IMR-90 (cell line): ENCODE results near the gene KCNMA1. TPM values are rescaled to one million over a fixed set of nuclear protein-coding genes. Genes with fewer than 3 reads are reported as not detected.

Source experiments
- ATAC-seq: fragments of 200-7000 bp; cut with Tn5 transposase; 2 replicates; pipeline ENCODE4 v1.9.1; 2020; ENCODE audit warnings: low read depth, mild to moderate bottlenecking, moderate library complexity
- BruUV-seq: library from RNA; stranded (reverse); fragments of 400-500 nt; replicated peaks from 2 replicates; lab custom pipeline; 2021; lab: Mats Ljungman, UMichigan
- CTCF ChIA-PET: fragments of 300-600 bp; formaldehyde crosslinking; extraction: SDS; loops from one replicate; lab custom pipeline; 2021; ENCODE audit warnings: antibody characterized with exemption; lab: Yijun Ruan, JAX
- POLR2A ChIA-PET: fragments of 300-600 bp; sonication (Branson Sonifier 250); formaldehyde crosslinking; loops from one replicate; lab custom pipeline; 2022; ENCODE audit warnings: antibody characterized with exemption; ENCODE audit not compliant: unreplicated experiment; lab: Charles Lee
- DNase-seq: peaks from one replicate; pipeline ENCODE4 v3.0.0; 2013
- H2AFZ ChIP-seq: replicated peaks from 2 replicates; pipeline ENCODE3; 2013; ENCODE audit warnings: low read length, mild to moderate bottlenecking; ENCODE audit not compliant: poor library complexity
- H2AK5ac ChIP-seq: 2 replicates; pipeline ENCODE4 v1.6.1; 2013; ENCODE audit warnings: low read depth, low read length, inconsistent platforms
- H2AK9ac ChIP-seq: replicated peaks from 2 replicates; pipeline ENCODE3; 2013; ENCODE audit warnings: mild to moderate bottlenecking, low read depth, low read length, moderate library complexity; ENCODE audit not compliant: poor library complexity
- H2BK120ac ChIP-seq: 2 replicates; pipeline ENCODE4 v1.6.1; 2013; ENCODE audit warnings: low read depth, low read length, inconsistent platforms
- H2BK15ac ChIP-seq: 3 replicates; pipeline ENCODE4 v1.6.1; 2013; ENCODE audit warnings: low read depth, low read length, inconsistent platforms
- H2BK20ac ChIP-seq: 2 replicates; pipeline ENCODE4 v1.6.1; 2013; ENCODE audit warnings: low read depth, mild to moderate bottlenecking, inconsistent platforms, low read length, moderate library complexity
- H2BK5ac ChIP-seq: 2 replicates; pipeline ENCODE4 v1.6.1; 2013; ENCODE audit warnings: mild to moderate bottlenecking, low read depth, low read length, inconsistent platforms; ENCODE audit not compliant: poor library complexity, severe bottlenecking
- H3K14ac ChIP-seq: replicated peaks from 2 replicates; pipeline ENCODE4 v1.6.1; 2013; ENCODE audit warnings: low read depth, low read length, inconsistent platforms
- H3K18ac ChIP-seq: 2 replicates; pipeline ENCODE4 v1.6.1; 2013; ENCODE audit warnings: low read depth, low read length, control low read depth
- H3K23ac ChIP-seq: 2 replicates; pipeline ENCODE4 v1.6.1; 2013; ENCODE audit warnings: low read depth, low read length, inconsistent platforms
- H3K27ac ChIP-seq: 2 replicates; pipeline ENCODE4 v1.5.1; 2013; ENCODE audit warnings: mild to moderate bottlenecking, control low read depth, low read length; ENCODE audit not compliant: insufficient read depth
- H3K27me3 ChIP-seq: 2 replicates; pipeline ENCODE4 v1.6.1; 2013; ENCODE audit warnings: low read length; ENCODE audit not compliant: control insufficient read depth, insufficient read depth
- H3K36me3 ChIP-seq: 2 replicates; pipeline ENCODE4 v1.6.1; 2013; ENCODE audit warnings: low read length, mixed read lengths; ENCODE audit not compliant: control insufficient read depth, insufficient read depth
- H3K4ac ChIP-seq: 2 replicates; pipeline ENCODE4 v1.6.1; 2013; ENCODE audit warnings: low read depth, low read length, inconsistent platforms
- H3K4me1 ChIP-seq: 2 replicates; pipeline ENCODE4 v1.6.1; 2013; ENCODE audit warnings: low read length, mixed read lengths; ENCODE audit not compliant: control insufficient read depth, insufficient read depth
- H3K4me2 ChIP-seq: 2 replicates; pipeline ENCODE4 v1.6.1; 2013; ENCODE audit warnings: low read depth, mild to moderate bottlenecking, control low read depth, low read length, moderate library complexity
- H3K4me3 ChIP-seq: 2 replicates; pipeline ENCODE4 v1.5.1; 2013; ENCODE audit warnings: low read depth, mild to moderate bottlenecking, control low read depth, low read length, moderate library complexity; ENCODE audit not compliant: insufficient read depth
- H3K56ac ChIP-seq: 2 replicates; pipeline ENCODE4 v1.6.1; 2013; ENCODE audit warnings: low read length, inconsistent platforms; ENCODE audit not compliant: insufficient read depth; ENCODE audit errors: extremely low read depth
- H3K79me1 ChIP-seq, 2 experiments: 2 replicates each; pipeline ENCODE4 v1.6.1; 2013; ENCODE audit warnings: low read length in 2 of 2, inconsistent platforms in 1 of 2, low read depth in 1 of 2
- H3K9ac ChIP-seq: 2 replicates; pipeline ENCODE4 v1.6.1; 2013; ENCODE audit warnings: low read depth, low read length, control low read depth
- H3K9me1 ChIP-seq: 2 replicates; pipeline ENCODE4 v1.6.1; 2013; ENCODE audit warnings: low read length, inconsistent platforms; ENCODE audit not compliant: insufficient read depth
- H3K9me3 ChIP-seq: 2 replicates; pipeline ENCODE4 v1.6.1; 2013; ENCODE audit warnings: low read length; ENCODE audit not compliant: control insufficient read depth, insufficient read depth
- H4K20me1 ChIP-seq: 2 replicates; pipeline ENCODE4 v1.6.1; 2013; ENCODE audit warnings: low read length, inconsistent platforms; ENCODE audit not compliant: insufficient read depth
- H4K5ac ChIP-seq: 2 replicates; pipeline ENCODE4 v1.6.1; 2013; ENCODE audit warnings: mild to moderate bottlenecking, low read depth, low read length, control low read depth
- H4K8ac ChIP-seq, 2 experiments: 2 replicates each; pipeline ENCODE4 v1.6.1; 2013; ENCODE audit warnings: low read depth in 2 of 2, low read length in 2 of 2, control low read depth in 1 of 2, inconsistent platforms in 1 of 2
- H4K91ac ChIP-seq: 2 replicates; pipeline ENCODE4 v1.6.1; 2013; ENCODE audit warnings: low read depth, low read length, inconsistent platforms; ENCODE audit not compliant: insufficient read depth
- BHLHE40 ChIP-seq: fragments of 150-350 bp; IDR thresholded peaks from 2 replicates; pipeline ENCODE4 v1.6.1; 2016; ENCODE audit warnings: mild to moderate bottlenecking, low read depth, low read length
- CHD1 ChIP-seq: IDR thresholded peaks from 2 replicates; pipeline ENCODE4 v1.6.1; 2012; ENCODE audit warnings: low read depth, low read length, improper control_type of control experiment
- NFE2L2 ChIP-seq: fragments of 150-350 bp; IDR thresholded peaks from 2 replicates; pipeline ENCODE4 v1.6.1; 2016; ENCODE audit warnings: low read depth, mild to moderate bottlenecking, low read length
- POLR2A ChIP-seq: IDR thresholded peaks from 2 replicates; pipeline ENCODE4 v1.6.1; 2012; ENCODE audit warnings: mild to moderate bottlenecking, low read depth, low read length
- RAD21 ChIP-seq: IDR thresholded peaks from 2 replicates; pipeline ENCODE4 v1.6.1; 2012; ENCODE audit warnings: low read length, improper control_type of control experiment
- RCOR1 ChIP-seq: IDR thresholded peaks from 2 replicates; pipeline ENCODE4 v1.6.1; 2012; ENCODE audit warnings: mild to moderate bottlenecking, low read length, improper control_type of control experiment; ENCODE audit not compliant: insufficient replicate concordance
- WGBS, 2 experiments: methylation state at CpG; one replicate each; pipeline versions ENCODE4 v1.1.5 to v1.1.7; 2013; ENCODE audit warnings: missing lambda C conversion rate in 2 of 2; ENCODE audit not compliant: insufficient read length in 1 of 2; ENCODE audit errors: extremely low coverage in 2 of 2; 5-methylcytosine and 5-hydroxymethylcytosine counted together
- dilution Hi-C: fragments of 300-500 bp; cut with HindIII; formaldehyde crosslinking; loops from one replicate; pipeline ENCODE4 v1.14.3; 2018; ENCODE audit warnings: low sequenced_read_pairs; ENCODE audit not compliant: unreplicated experiment
- in situ Hi-C: fragments of 300-500 bp; cut with MboI; formaldehyde crosslinking; loops from 3 replicates; pipeline ENCODE4 v1.14.3; 2019; ENCODE audit warnings: low sequenced_read_pairs, inconsistent platforms, mixed read lengths
- intact Hi-C: fragments of 100-400 bp; cut with micrococcal nuclease; formaldehyde crosslinking; loops from 2 replicates; pipeline ENCODE4 v1.10.0; 2022
- polyA plus RNA-seq, 3 experiments: library from polyadenylated mRNA; depleted of rRNA; stranded (reverse); fragments of >200 nt; gene quantifications; 2 replicates each; pipeline ENCODE4 v1.2.3, GENCODE V29; 2012; ENCODE audit warnings: low replicate concordance in 1 of 3
- total RNA-seq: library from RNA; depleted of rRNA; stranded (reverse); fragments of >200 nt; gene quantifications from 2 replicates; pipeline ENCODE4 v1.2.3, GENCODE V29; 2012

Gene KCNMA1
- total and polyA plus RNA-seq, 2 of the 4 experiments (the other 2 are of a cell fraction), result 25.6 to 29.6 TPM

GRCh38 chr10:76892766-76893479, 744.7 kb downstream of the KCNMA1 start:
- no peak overlapping the region for H3K14ac ChIP-seq
- no peaks in the 10 kb centered on the region for H3K36me3 ChIP-seq
- H2BK120ac ChIP-seq, result no peak overlapping the region
- ATAC-seq, result no peak
- no peak for DNase-seq
- no peak overlapping the region for H4K8ac ChIP-seq
- no peak for TF ChIP-seq POLR2A
- no peak for TF ChIP-seq BHLHE40
- no peak for TF ChIP-seq RCOR1
- no peak for TF ChIP-seq NFE2L2
- no peak for TF ChIP-seq CHD1
- no peak for TF ChIP-seq RAD21
- H2AK9ac ChIP-seq, result no peak overlapping the region
- no peak overlapping the region for H4K5ac ChIP-seq
- in situ Hi-C loops (no loop called here), dilution Hi-C loops (no loop called here), intact Hi-C loops (no loop called here)
- H3K9me3 ChIP-seq, result no peaks in the 10 kb centered on the region
- H2BK5ac ChIP-seq, result no peak overlapping the region
- no peak overlapping the region for H3K4me2 ChIP-seq
- no peak overlapping the region for H3K23ac ChIP-seq
- no peaks in the 10 kb centered on the region for H3K4me1 ChIP-seq
- no peak overlapping the region for H3K4me3 ChIP-seq
- no peak overlapping the region for H4K91ac ChIP-seq
- no peaks in the 10 kb centered on the region for H3K79me1 ChIP-seq
- POLR2A ChIA-PET, result no interaction called here
- WGBS, 2 experiments, result 79% methylated on average over 2 of the region's 5 CpGs; no CpG with 5 or more reads in 1 of the 2 experiments
- no peak overlapping the region for H2AK5ac ChIP-seq
- H3K4ac ChIP-seq, result no peak overlapping the region
- H3K18ac ChIP-seq, result no peak overlapping the region
- CTCF ChIA-PET, result no interaction called here
- H4K20me1 ChIP-seq, result no peaks in the 10 kb centered on the region
- no peak overlapping the region for H3K9ac ChIP-seq
- no peaks in the 10 kb centered on the region for H3K27me3 ChIP-seq
- H2AFZ ChIP-seq, result no peak overlapping the region
- no TSS peak for BruUV-seq
- H3K9me1 ChIP-seq, result no peaks in the 10 kb centered on the region
- no peak overlapping the region for H2BK20ac ChIP-seq
- no peak overlapping the region for H3K27ac ChIP-seq
- H3K56ac ChIP-seq, result no peak overlapping the region
- no peak overlapping the region for H2BK15ac ChIP-seq
